HCT116 (cell line): Measurements from ENCODE around the gene KLHDC10. TPM values are rescaled to one million over a fixed set of nuclear protein-coding genes. Genes with fewer than 3 reads are reported as not detected.
A peak's percentile ranks its signal among the peaks of the same experiment; 100 is the strongest.
"Not testable (repeated sequence)": the region's sequence is repeated elsewhere in the genome, so short reads cannot be mapped to it uniquely, and the experiment has no call there.

Experiments
- ATAC-seq: fragments of 200-7000 bp; cut with Tn5 transposase; 2 replicates; pipeline ENCODE4 v1.9.1; 2020; ENCODE audit warnings: mild to moderate bottlenecking, moderate library complexity
- BruUV-seq: library from RNA; stranded (reverse); fragments of 400-500 nt; replicated peaks from 2 replicates; lab custom pipeline; 2021; lab: Mats Ljungman, UMichigan
- CTCF ChIA-PET: fragments of 300-600 bp; sonication (Branson Sonifier 250); formaldehyde crosslinking; loops from one replicate; lab custom pipeline; 2021; ENCODE audit warnings: antibody characterized with exemption; lab: Charles Lee
- POLR2A ChIA-PET: fragments of 300-600, 350-600 bp; sonication (Branson Sonifier 250); formaldehyde crosslinking; loops from one replicate; lab custom pipeline; 2021; ENCODE audit warnings: antibody characterized with exemption; lab: Charles Lee
- RAD21 ChIA-PET, 2 experiments: fragments of 300-600 bp; sonication (Branson Sonifier 250); formaldehyde crosslinking; loops; one replicate each; lab custom pipeline; 2023; ENCODE audit warnings: low total read pairs in 2 of 2; ENCODE audit not compliant: uncharacterized antibody in 2 of 2, unreplicated experiment in 2 of 2, low non-redundant PET in 1 of 2; lab: Charles Lee
- DNase-seq: peaks from one replicate; pipeline ENCODE4 v3.0.0-alpha.2; 2010; ENCODE audit warnings: low read depth, low spot score
- H2AFZ ChIP-seq: fragments of 200-600 bp; shearing (Covaris generic), sonication (generic); 2 replicates; pipeline ENCODE4 v1.6.1; 2017; ENCODE audit warnings: low read depth, mixed run types, mixed read lengths, antibody characterized with exemption, low read length; ENCODE audit not compliant: poor library complexity, severe bottlenecking
- H3K27ac ChIP-seq: 2 replicates; pipeline ENCODE4 v1.5.1; 2012; ENCODE audit warnings: low read depth, low read length
- H3K27me3 ChIP-seq: fragments of 200-600 bp; sonication (generic); 2 replicates; pipeline ENCODE4 v1.6.1; 2016; ENCODE audit warnings: mixed run types, low read length, mixed read lengths; ENCODE audit not compliant: insufficient read depth
- H3K36me3 ChIP-seq, 2 experiments: fragments of 200-500 bp in 1 of 2; fragments of 200-600 bp in 1 of 2; sonication (Bioruptor generic) in 1 of 2; sonication (generic) in 1 of 2; 2 replicates each; pipeline versions ENCODE4 v1.5.1 to v1.6.1; 2014 to 2016; ENCODE audit warnings: low read length in 2 of 2, inconsistent platforms in 1 of 2, mixed read lengths in 1 of 2, mixed run types in 1 of 2; ENCODE audit not compliant: insufficient read depth in 2 of 2, control insufficient read depth in 1 of 2
- H3K4me1 ChIP-seq, 2 experiments: fragments of 200-600 bp in 1 of 2; sonication (generic) in 1 of 2; 2 replicates each; pipeline versions ENCODE4 v1.5.1 to v1.6.1; 2012 to 2017; ENCODE audit warnings: low read length in 2 of 2, inconsistent platforms in 1 of 2, mild to moderate bottlenecking in 1 of 2, mixed read lengths in 1 of 2, mixed run types in 1 of 2, moderate library complexity in 1 of 2; ENCODE audit not compliant: insufficient read depth in 2 of 2, control insufficient read depth in 1 of 2
- H3K4me2 ChIP-seq: fragments of 200-600 bp; sonication (generic); 2 replicates; pipeline ENCODE4 v1.6.1; 2017; ENCODE audit warnings: mixed run types, low read length, mixed read lengths
- H3K4me3 ChIP-seq, 2 experiments: fragments of 200-600 bp in 1 of 2; sonication (generic) in 1 of 2; replicated peaks in 1 of 2; 2 replicates each; pipeline ENCODE4 v1.5.1; 2011 to 2016; ENCODE audit warnings: low read length in 2 of 2, control low read depth in 1 of 2, low read depth in 1 of 2, mild to moderate bottlenecking in 1 of 2, mixed read lengths in 1 of 2, mixed run types in 1 of 2
- H3K79me2 ChIP-seq: fragments of 200-600 bp; sonication (generic); 2 replicates; pipeline ENCODE4 v1.6.1; 2017; ENCODE audit warnings: mild to moderate bottlenecking, mixed run types, low read length, moderate library complexity, mixed read lengths; ENCODE audit not compliant: insufficient read depth
- H3K9ac ChIP-seq: fragments of 200-600 bp; sonication (generic); 2 replicates; pipeline ENCODE4 v1.6.1; 2016; ENCODE audit warnings: low read length, mixed read lengths
- H3K9me2 ChIP-seq: fragments of 200-600 bp; sonication (generic), shearing (Covaris generic); 2 replicates; pipeline ENCODE4 v1.6.1; 2017; ENCODE audit warnings: mixed run types, mild to moderate bottlenecking, moderate library complexity; ENCODE audit not compliant: insufficient read depth
- H3K9me3 ChIP-seq, 2 experiments: fragments of 200-500 bp in 1 of 2; fragments of 200-600 bp in 1 of 2; sonication (Bioruptor generic) in 1 of 2; sonication (generic) in 1 of 2; 2 replicates each; pipeline ENCODE4 v1.6.1; 2014 to 2017; ENCODE audit warnings: low read length in 2 of 2, mixed read lengths in 2 of 2, inconsistent platforms in 1 of 2, low read depth in 1 of 2, mild to moderate bottlenecking in 1 of 2, mixed run types in 1 of 2, moderate library complexity in 1 of 2; ENCODE audit not compliant: control insufficient read depth in 1 of 2, insufficient read depth in 1 of 2
- H4K20me1 ChIP-seq: fragments of 200-600 bp; sonication (generic), shearing (Covaris generic); 2 replicates; pipeline ENCODE4 v1.6.1; 2017; ENCODE audit warnings: mixed run types, mild to moderate bottlenecking, moderate library complexity; ENCODE audit not compliant: insufficient read depth
- CBX3 ChIP-seq: IDR thresholded peaks from 2 replicates; pipeline ENCODE4 v1.6.1; 2012; ENCODE audit warnings: low read depth
- CTCF ChIP-seq, 3 experiments: fragments of 200-600 bp in 1 of 3; sonication (generic) in 1 of 3; IDR thresholded peaks in 2 of 3; conservative IDR thresholded peaks in 1 of 3; 2 replicates each; pipeline ENCODE4 v1.5.1; 2012 to 2017; ENCODE audit warnings: low read depth in 2 of 3, low read length in 2 of 3, antibody characterized with exemption in 1 of 3, borderline replicate concordance in 1 of 3, control low read depth in 1 of 3, mild to moderate bottlenecking in 1 of 3, mixed read lengths in 1 of 3, mixed run types in 1 of 3, moderate library complexity in 1 of 3; ENCODE audit not compliant: insufficient read depth in 1 of 3
- EGR1 ChIP-seq: IDR thresholded peaks from 2 replicates; pipeline ENCODE4 v1.6.1; 2012; ENCODE audit warnings: low read depth
- RAD21 ChIP-seq: IDR thresholded peaks from 2 replicates; pipeline ENCODE4 v1.6.1; 2012; ENCODE audit warnings: low read depth, mild to moderate bottlenecking
- SIN3A ChIP-seq: IDR thresholded peaks from 2 replicates; pipeline ENCODE4 v1.6.1; 2012; ENCODE audit warnings: low read depth
- SRF ChIP-seq: IDR thresholded peaks from 2 replicates; pipeline ENCODE4 v1.6.1; 2012; ENCODE audit warnings: low read depth
- TCF7L2 ChIP-seq: IDR thresholded peaks from 2 replicates; pipeline ENCODE4 v1.7.0; 2011; ENCODE audit warnings: borderline replicate concordance, inconsistent platforms; ENCODE audit not compliant: insufficient read depth, insufficient read length; ENCODE audit errors: extremely low read depth
- intact Hi-C: fragments of 100-400 bp; cut with micrococcal nuclease; formaldehyde crosslinking; loops from 2 replicates; pipeline ENCODE4 v1.10.0; 2022
- total RNA-seq: library from RNA; stranded (reverse); gene quantifications from one replicate; pipeline ENCODE4 v1.2.1, GENCODE V29; 2021; ENCODE audit not compliant: unreplicated experiment

The KLHDC10 gene
- total RNA-seq, 1 experiment from 2014 or later: 25.8 TPM

GRCh38 chr7:130145424-130146100, 75.2 kb downstream of the KLHDC10 start:
- Histone ChIP-seq H3K4me2 (peak overlapping the region; percentile 64; the same call in 1 of the 2 replicates), H3K79me2 (no peaks in the 10 kb centered on the region), H3K9me2 (no peaks in the 10 kb centered on the region), H2AFZ (no peak overlapping the region), H3K27me3 (no peaks in the 10 kb centered on the region), H3K36me3 (no peaks in the 10 kb centered on the region), H3K4me1 (peaks cover 18 to 30% of the 10 kb centered on the region in 2 experiments), H3K9me3 (no peaks in the 10 kb centered on the region), H3K4me3 (no peak overlapping the region), H3K9ac (no peak overlapping the region), H4K20me1 (no peaks in the 10 kb centered on the region), H3K27ac (no peak overlapping the region; the same call in 1 of the 2 replicates)
- DNase-seq (no peak), ATAC-seq (no peak)
- CTCF ChIA-PET: no interaction called here
- intact Hi-C loops: no loop called here
- no TSS peak for BruUV-seq
- RAD21 ChIA-PET: interaction anchor here in 1 of 2 experiments (0.6 kb wide), 1 partner anchor 596 kb away, joined by 3 read pairs; no protein-coding TSS in a partner anchor
- TF ChIP-seq CTCF (IDR thresholded peaks at IDR 0.05 in 2 of 3, conservative IDR thresholded peaks at IDR 0.05 in 1 of 3; ENCODE audit: borderline replicate concordance in 1 of 3, insufficient read depth in 1 of 3, low read depth in 2 of 3, low read length in 2 of 3) (no peak), EGR1 (no peak), RAD21 (no peak), SIN3A (no peak), CBX3 (no peak), SRF (no peak), TCF7L2 (no peak)
- POLR2A ChIA-PET: interaction anchor here (1.6 kb wide), 1 partner anchor 11 kb away, joined by 3 read pairs; no protein-coding TSS in a partner anchor

- H4K20me1 ChIP-seq, BruUV-seq, H3K9me2 ChIP-seq, H3K27me3 ChIP-seq, intact Hi-C loops, H3K9ac ChIP-seq, H3K4me2 ChIP-seq, H3K27ac ChIP-seq, ATAC-seq, CTCF ChIA-PET, H3K4me3 ChIP-seq, H2AFZ ChIP-seq, H3K9me3 ChIP-seq, H3K36me3 ChIP-seq, DNase-seq, H3K79me2 ChIP-seq: not testable (repeated sequence)
- POLR2A ChIA-PET: interaction anchor here (1.6 kb wide), 1 partner anchor 12 kb away, joined by 3 read pairs; no protein-coding TSS in a partner anchor
- RAD21 ChIA-PET: interaction anchor here in 1 of 2 experiments (0.7 kb wide), 1 partner anchor 14 kb away, joined by 3 read pairs; no protein-coding TSS in a partner anchor
- peaks cover 18 to 30% of the 10 kb centered on the region in 2 experiments for H3K4me1 ChIP-seq
Observed at GRCh38 chr7:130146142-130146541, 75.8 kb downstream of the KLHDC10 start.
